ENCODE data around the gene ASB4.

The ASB4 gene

DNA sequence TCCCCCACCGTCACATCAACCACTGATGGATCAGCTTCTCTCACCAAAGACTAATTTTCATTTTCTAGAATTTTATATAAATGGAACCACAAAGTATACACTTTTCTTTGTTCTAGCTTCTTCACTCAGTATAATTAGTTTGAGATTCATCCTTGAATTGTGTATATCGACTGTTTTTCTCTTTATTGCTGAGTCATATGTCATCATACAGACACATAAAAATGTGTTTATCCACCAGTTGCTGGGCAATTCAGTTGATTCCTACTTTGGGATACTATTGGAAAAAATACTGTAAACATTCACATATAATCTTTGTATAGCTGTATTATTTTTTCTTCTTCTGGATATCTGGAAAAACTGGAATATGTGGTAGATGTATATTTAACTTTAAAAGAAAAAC, 84.0 kb downstream of the ASB4 start:
- Mint-ChIP-seq H3K4me3 (no peak overlapping the region), H3K4me1 (ENCODE audit: low read depth in 2 of 2) (no peaks in the 10 kb centered on the region), H3K9me3 (no peaks in the 10 kb centered on the region), H3K27ac (no peak overlapping the region), H3K36me3 (ENCODE audit: insufficient read depth) (no peaks in the 10 kb centered on the region), H3K27me3 (no peaks in the 10 kb centered on the region)
- ATAC-seq (replicated peaks) (no peak), DNase-seq (no peak)

DNA sequence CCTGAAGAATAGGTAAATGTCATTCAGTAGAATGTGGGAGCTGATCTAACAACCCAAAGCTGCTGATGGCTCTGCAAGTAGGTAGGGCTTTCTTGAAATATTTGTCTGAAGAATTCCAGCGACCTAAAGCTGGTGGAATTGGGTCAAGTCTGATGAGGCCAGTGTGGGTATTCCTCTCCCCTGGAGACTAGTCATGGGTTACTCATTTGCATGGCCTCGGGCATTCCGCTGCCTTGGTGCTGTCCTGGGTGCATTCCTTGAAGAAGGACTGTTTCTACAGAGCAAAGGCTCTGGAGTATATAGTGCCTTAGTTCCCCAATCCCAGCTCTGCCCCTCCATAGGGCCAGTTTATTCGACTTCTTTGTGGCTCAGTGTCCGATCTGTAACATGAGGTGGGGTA, 91.4 kb downstream of the ASB4 start:
- no peak overlapping the region for H3K4me3 Mint-ChIP-seq

DNA sequence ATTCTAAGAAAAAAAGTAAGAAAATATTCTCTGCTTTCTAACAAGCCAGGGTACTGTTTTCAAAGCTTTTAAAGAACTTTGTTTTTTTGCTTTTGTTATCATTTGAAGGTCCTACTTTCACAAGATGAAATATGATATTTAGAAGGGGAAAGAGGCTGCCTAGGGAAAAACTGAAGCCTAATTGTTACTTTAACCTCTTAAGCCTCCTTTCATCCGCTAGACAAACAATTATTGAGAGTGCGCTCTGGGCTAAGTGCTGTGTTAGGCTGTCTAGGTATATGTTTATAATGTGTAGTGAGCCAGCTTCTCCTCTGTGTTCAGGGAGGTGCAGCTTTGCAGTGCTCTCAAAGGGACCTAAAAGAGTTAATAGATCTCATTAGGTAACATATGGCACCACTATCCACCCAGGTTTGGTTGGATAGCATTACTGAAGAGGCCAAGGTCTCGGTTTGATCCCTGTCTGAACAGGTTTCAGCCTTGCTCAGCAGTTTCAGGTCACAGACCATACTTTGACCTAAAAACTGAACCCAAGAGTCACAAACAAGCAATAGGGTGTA, 92.6 kb downstream of the ASB4 start:
- Mint-ChIP-seq H3K4me3 (no peak overlapping the region), H3K36me3 (ENCODE audit: insufficient read depth) (peaks cover 4% of the 10 kb centered on the region), H3K4me1 (ENCODE audit: low read depth in 2 of 2) (no peaks in the 10 kb centered on the region), H3K27ac (no peak overlapping the region), H3K27me3 (peaks cover 0 to 9% of the 10 kb centered on the region in 2 donors), H3K9me3 (peaks cover 0 to 5% of the 10 kb centered on the region in 2 donors)
- DNase-seq (no peak), ATAC-seq (replicated peaks) (no peak)

More for the DNA sequence above, 91.4 kb downstream of the ASB4 start:
- no peaks in the 10 kb centered on the region for H3K4me1 Mint-ChIP-seq (ENCODE audit: low read depth in 2 of 2)
- ATAC-seq (replicated peaks): no peak
- H3K9me3 Mint-ChIP-seq: peaks cover 0 to 5% of the 10 kb centered on the region in 2 donors
- H3K27me3 Mint-ChIP-seq: peaks cover 0 to 9% of the 10 kb centered on the region in 2 donors
- H3K27ac Mint-ChIP-seq: no peak overlapping the region
- DNase-seq: no peak
- peaks cover 4% of the 10 kb centered on the region for H3K36me3 Mint-ChIP-seq (ENCODE audit: insufficient read depth)

DNA sequence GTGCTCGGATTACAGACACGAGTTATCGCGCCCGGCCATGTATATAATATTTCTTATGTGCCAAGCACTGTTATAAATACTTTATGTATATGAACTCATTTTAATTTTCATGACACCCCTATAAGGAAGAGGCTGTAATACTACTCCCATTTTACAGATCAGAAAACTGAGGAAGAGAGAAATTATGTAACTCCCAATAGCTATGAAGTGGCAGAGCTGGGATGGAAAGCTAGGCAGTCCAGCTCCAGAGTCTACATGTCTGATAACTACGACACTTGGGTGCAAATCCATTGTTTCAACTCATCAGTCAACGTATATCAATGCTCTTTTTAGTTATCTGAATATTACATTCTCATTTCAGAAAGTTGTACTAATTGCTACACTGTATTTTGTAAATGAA, 93.6 kb downstream of the ASB4 start:
- no peak overlapping the region for H3K4me3 Mint-ChIP-seq

DNA sequence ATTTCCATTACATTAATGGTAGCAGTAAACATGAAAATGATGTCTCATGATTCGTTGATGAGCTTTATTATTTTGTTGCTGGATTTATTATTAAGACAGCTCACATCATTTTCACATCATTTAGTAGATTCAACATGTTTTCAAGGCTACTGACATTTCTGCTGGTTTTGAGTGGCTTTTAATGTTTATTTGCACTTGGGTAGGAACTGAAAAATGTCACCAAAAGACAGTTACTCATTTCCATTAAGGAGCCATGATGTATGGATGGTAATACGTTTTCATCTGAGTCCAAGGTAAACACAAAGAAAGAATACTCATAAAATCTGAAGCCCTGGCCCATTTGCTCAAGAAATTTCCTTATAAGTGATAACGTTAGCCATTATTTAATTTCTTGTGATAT, 95.7 kb downstream of the ASB4 start:
- H3K27ac Mint-ChIP-seq: no peak overlapping the region
- DNase-seq (no peak), ATAC-seq (replicated peaks) (no peak)
- no peaks in the 10 kb centered on the region for H3K4me1 Mint-ChIP-seq (ENCODE audit: low read depth in 2 of 2)
- no peaks in the 10 kb centered on the region for H3K27me3 Mint-ChIP-seq
- peaks cover 4% of the 10 kb centered on the region for H3K36me3 Mint-ChIP-seq (ENCODE audit: insufficient read depth)
- no peak overlapping the region for H3K4me3 Mint-ChIP-seq
- H3K9me3 Mint-ChIP-seq: no peaks in the 10 kb centered on the region

More for the DNA sequence above, 93.6 kb downstream of the ASB4 start:
- Mint-ChIP-seq H3K27me3 (peaks cover 0 to 9% of the 10 kb centered on the region in 2 donors), H3K9me3 (peaks cover 0 to 5% of the 10 kb centered on the region in 2 donors), H3K4me1 (ENCODE audit: low read depth in 2 of 2) (no peaks in the 10 kb centered on the region), H3K27ac (no peak overlapping the region), H3K36me3 (ENCODE audit: insufficient read depth) (peaks cover 4% of the 10 kb centered on the region)
- no peak for ATAC-seq (replicated peaks)
- no peak for DNase-seq

DNA sequence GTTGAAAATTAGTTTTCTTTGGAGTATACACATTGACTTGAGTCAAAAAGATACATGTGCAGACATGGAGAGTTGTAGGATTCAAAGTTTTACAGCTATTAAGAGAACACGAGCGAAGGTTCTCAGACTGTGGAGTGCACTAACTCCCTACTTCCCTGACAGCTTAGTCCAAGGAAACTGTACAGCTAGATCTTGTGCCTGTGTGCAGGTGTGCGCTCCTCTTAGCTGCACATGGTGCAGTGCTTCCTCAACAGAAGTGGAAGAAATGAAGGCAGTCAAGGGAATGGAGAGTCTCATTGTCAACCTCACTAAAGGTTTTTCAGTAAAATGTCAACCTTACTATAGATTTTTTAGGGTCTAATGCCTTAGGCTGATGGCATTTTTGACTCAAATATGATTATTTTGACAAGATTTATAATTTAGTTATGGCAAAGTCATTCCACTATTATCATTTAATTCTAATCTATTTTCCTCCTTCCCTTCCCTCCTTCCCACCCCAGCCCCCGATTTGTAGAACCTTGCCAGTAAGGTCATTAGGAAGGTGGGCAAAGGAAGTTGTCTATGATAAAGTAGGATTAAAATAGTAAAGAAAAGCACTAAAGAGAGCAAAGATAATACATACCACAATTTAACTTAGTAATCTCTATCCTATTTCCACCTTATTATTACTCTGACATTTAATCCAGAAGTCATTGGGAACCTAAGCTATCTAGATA, 97.0 kb downstream of the ASB4 start:
- ATAC-seq (replicated peaks) (no peak), DNase-seq (no peak)
- Mint-ChIP-seq H3K27ac (no peak overlapping the region), H3K4me3 (no peak overlapping the region), H3K27me3 (no peaks in the 10 kb centered on the region), H3K9me3 (no peaks in the 10 kb centered on the region), H3K4me1 (ENCODE audit: low read depth in 2 of 2) (no peaks in the 10 kb centered on the region), H3K36me3 (ENCODE audit: insufficient read depth) (peaks cover 4% of the 10 kb centered on the region)

DNA sequence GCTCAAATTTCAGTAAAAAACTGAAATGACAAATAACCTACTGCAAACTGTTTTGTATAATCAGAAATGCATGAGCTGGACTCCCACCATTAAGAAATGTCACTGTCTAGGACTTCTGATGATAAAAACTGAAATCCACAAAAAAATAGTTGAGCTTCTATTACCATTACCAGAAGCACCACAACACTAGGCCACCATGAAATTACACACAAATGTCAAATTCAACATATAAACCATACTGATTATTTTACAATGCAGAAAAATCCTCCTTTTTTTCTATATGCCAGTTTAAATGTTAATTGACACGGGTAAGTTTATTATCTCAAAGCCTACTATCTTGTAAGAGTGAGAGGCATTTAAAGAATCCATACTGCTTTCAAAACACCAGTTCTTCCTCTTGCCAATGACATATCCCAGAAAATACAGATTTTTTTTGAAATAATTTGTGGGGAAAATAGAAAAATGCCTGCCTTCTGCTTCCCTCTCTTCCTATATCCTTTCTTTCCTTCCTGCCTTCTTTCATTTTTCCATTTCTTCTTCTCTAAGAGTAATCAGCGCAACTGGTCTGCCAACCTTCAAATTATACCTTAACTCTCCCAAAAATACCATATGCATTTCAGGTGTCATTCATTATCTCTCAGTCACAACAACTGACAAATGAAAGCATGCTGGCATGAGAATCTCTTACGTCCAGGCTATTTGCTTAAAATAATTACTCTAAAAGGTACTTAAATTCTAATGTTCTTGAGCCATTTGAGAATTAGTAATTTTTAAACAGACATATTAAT, 98.3 kb downstream of the ASB4 start:
- Mint-ChIP-seq H3K27me3 (no peaks in the 10 kb centered on the region), H3K27ac (no peak overlapping the region), H3K4me1 (ENCODE audit: low read depth in 2 of 2) (no peaks in the 10 kb centered on the region), H3K36me3 (ENCODE audit: insufficient read depth) (peaks cover 2% of the 10 kb centered on the region), H3K4me3 (no peak overlapping the region), H3K9me3 (no peaks in the 10 kb centered on the region)
- DNase-seq (no peak), ATAC-seq (replicated peaks) (no peak)

DNA sequence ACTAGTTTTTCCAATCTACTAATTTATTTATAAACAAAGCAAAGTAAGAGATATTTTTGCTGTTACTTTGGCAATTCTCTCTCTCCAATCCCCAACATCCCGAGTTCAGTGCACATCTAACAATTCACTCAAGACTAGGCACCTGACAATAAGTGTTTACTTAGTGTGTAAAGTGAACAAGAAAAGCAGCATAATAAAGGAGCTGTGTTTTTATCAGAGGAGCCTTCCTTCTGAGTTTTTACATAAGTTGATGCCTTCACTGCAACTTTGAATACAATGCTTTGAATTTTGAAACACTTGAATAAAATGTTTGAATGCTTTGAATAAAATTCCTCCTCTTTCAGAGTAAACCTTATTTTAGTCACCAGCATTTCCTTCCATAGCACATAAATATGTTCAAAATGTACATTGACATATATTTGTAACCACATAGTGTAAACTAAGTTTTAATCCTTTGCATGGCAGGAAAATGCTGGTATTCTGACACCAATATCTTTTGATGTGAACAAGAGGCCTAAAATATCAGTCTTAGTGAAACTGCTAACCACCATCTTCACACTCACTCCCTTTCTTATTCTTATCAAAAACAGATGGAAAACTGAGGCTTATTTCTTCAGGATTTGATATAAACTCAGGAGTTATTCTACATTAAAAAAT, 99.2 kb downstream of the ASB4 start:
- H3K4me1 Mint-ChIP-seq (ENCODE audit: low read depth in 2 of 2): no peaks in the 10 kb centered on the region
- no peak overlapping the region for H3K4me3 Mint-ChIP-seq
- no peaks in the 10 kb centered on the region for H3K36me3 Mint-ChIP-seq (ENCODE audit: insufficient read depth)
- no peak overlapping the region for H3K27ac Mint-ChIP-seq
- no peaks in the 10 kb centered on the region for H3K27me3 Mint-ChIP-seq
- ATAC-seq (replicated peaks) (no peak), DNase-seq (no peak)
- no peaks in the 10 kb centered on the region for H3K9me3 Mint-ChIP-seq

DNA sequence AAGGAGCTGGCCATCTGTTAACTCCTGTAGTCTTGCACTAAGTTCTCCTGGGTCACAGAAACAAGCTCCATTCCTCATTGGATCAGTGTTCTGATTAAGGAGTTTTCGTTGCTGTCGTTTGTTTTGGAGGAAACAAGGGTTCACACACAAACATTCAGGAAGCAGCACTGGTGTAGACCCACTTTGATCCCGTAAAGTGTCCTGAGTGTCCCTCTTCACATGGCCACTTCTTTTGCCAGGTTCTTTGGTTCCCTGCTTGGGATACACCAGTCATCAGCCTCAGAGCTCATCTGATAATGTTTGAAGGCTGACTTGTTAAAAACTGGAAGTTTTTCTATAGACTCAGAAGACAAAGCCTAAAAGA, 99.7 kb downstream of the ASB4 start:
- ATAC-seq (replicated peaks) (no peak), DNase-seq (no peak)
- H3K36me3 Mint-ChIP-seq (ENCODE audit: insufficient read depth): no peaks in the 10 kb centered on the region
- no peak overlapping the region for H3K27ac Mint-ChIP-seq
- H3K4me1 Mint-ChIP-seq (ENCODE audit: low read depth in 2 of 2): no peaks in the 10 kb centered on the region
- H3K4me3 Mint-ChIP-seq: no peak overlapping the region
- H3K9me3 Mint-ChIP-seq: no peaks in the 10 kb centered on the region
- H3K27me3 Mint-ChIP-seq: no peaks in the 10 kb centered on the region

DNA sequence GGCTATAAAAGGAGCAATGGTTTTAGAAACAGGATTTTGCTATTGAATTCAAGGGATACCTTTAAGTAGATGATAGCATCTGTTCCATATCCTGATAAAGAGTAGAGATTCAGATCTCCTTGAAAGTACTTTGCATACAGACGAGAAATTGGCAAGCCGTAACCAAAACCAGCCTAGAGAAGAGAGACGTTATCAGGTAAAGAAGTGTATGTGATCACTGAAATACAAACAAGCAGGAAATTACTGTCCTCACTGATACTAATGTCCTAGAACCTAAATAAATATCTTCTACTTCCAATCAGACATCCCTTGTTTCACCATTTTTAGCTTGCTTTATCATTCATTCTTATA, 101.2 kb downstream of the ASB4 start:
- no peak for ATAC-seq (replicated peaks)

DNA sequence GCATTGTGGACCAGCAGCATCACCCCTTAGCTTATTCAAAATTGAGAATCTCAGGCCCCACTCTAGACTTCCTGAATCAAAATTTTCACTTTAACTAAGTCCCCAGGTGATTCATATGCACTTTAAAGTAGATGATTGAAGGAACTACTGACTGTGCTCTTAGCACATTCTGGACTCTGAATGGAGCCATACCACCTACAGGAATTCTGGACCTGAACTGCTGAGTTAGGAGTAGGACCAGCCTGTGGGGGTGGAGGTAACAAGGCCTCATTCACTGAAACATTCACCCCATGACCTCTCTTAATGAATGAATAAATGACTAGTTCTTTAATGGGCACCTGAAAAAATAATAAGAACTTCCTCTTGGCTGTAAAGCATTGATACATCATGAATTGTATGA, 103.3 kb downstream of the ASB4 start:
- DNase-seq (no peak), ATAC-seq (replicated peaks) (no peak)
- no peaks in the 10 kb centered on the region for H3K9me3 Mint-ChIP-seq
- no peaks in the 10 kb centered on the region for H3K36me3 Mint-ChIP-seq (ENCODE audit: insufficient read depth)
- H3K27ac Mint-ChIP-seq: no peak overlapping the region
- no peaks in the 10 kb centered on the region for H3K4me1 Mint-ChIP-seq (ENCODE audit: low read depth in 2 of 2)
- H3K4me3 Mint-ChIP-seq: no peak overlapping the region
- no peaks in the 10 kb centered on the region for H3K27me3 Mint-ChIP-seq

More for the DNA sequence above, 101.2 kb downstream of the ASB4 start:
- no peak overlapping the region for H3K4me3 Mint-ChIP-seq
- DNase-seq: no peak
- H3K9me3 Mint-ChIP-seq: no peaks in the 10 kb centered on the region
- H3K4me1 Mint-ChIP-seq (ENCODE audit: low read depth in 2 of 2): no peaks in the 10 kb centered on the region
- H3K27ac Mint-ChIP-seq: no peak overlapping the region
- H3K36me3 Mint-ChIP-seq (ENCODE audit: insufficient read depth): no peaks in the 10 kb centered on the region
- no peaks in the 10 kb centered on the region for H3K27me3 Mint-ChIP-seq

DNA sequence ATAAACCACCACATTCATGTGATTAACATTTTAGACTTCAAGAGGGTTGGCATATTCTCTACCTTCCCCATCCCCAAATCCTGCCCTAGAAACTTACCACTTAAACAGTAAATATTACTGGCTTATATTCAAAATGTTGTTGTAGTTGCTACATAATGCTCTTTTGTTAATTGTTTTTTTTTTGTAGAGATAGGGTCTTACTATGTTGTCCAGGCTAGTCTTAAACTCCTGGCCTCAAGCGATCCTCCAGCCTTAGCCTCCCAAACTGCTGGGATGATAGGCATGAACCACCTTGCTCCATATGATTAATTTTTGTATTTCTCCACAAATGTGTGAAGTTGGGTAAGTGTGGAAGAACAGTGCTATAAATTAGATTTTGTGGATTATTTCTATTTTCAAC, 104.0 kb downstream of the ASB4 start:
- no peak overlapping the region for H3K27ac Mint-ChIP-seq
- DNase-seq: no peak
- H3K4me1 Mint-ChIP-seq (ENCODE audit: low read depth in 2 of 2): no peaks in the 10 kb centered on the region
- H3K9me3 Mint-ChIP-seq: no peaks in the 10 kb centered on the region
- H3K4me3 Mint-ChIP-seq: no peak overlapping the region
- no peaks in the 10 kb centered on the region for H3K27me3 Mint-ChIP-seq
- ATAC-seq (replicated peaks): no peak
- no peaks in the 10 kb centered on the region for H3K36me3 Mint-ChIP-seq (ENCODE audit: insufficient read depth)
